ENCODE data around the gene SETBP1.

The SETBP1 gene

GRCh38 chr18:44841752-44842587 lies 161.3 kb downstream of the SETBP1 start (continued):
- TF ChIP-seq ZNF843 (tag by site-specific recombination; IDR thresholded peaks at IDR 0.05), result peak; percentile 49; the same call in 1 of the 2 replicates
- TF ChIP-seq GFI1B (tag by site-specific recombination; IDR thresholded peaks at IDR 0.05), result peak; percentile 91; the same call in 1 of the 2 replicates
- peak; percentile 69 for TF ChIP-seq ZIC2 (tag by site-specific recombination; IDR thresholded peaks at IDR 0.05)
- peak; percentile 30; the same call in 1 of the 2 replicates for TF ChIP-seq GLIS1 (tag by site-specific recombination; IDR thresholded peaks at IDR 0.05)
- TF ChIP-seq SALL2 (tag by site-specific recombination; IDR thresholded peaks at IDR 0.05; ENCODE audit: borderline replicate concordance), result no peak
- no peak for TF ChIP-seq ZNF473 (tag by site-specific recombination; IDR thresholded peaks at IDR 0.05)
- peak; percentile 28; the same call in 1 of the 2 replicates for TF ChIP-seq OSR2 (tag by site-specific recombination; IDR thresholded peaks at IDR 0.05)
- no peak for TF ChIP-seq ZNF202 (tag by site-specific recombination; IDR thresholded peaks at IDR 0.05; ENCODE audit: borderline replicate concordance)
- 0 out of 2 replicates have a peak, but pooled peaks have one; percentile 12 for TF ChIP-seq IKZF3 (tag by site-specific recombination; IDR thresholded peaks at IDR 0.05)
- TF ChIP-seq ZNF510 (tag by site-specific recombination; IDR thresholded peaks at IDR 0.05; ENCODE audit: insufficient replicate concordance), result no peak
- peak; percentile 26; the same call in 1 of the 2 replicates for TF ChIP-seq BCL6B (tag by site-specific recombination; IDR thresholded peaks at IDR 0.05)
- no peak for TF ChIP-seq ZNF174 (tag by site-specific recombination; IDR thresholded peaks at IDR 0.05)
- peak; percentile 38; the same call in 1 of the 2 replicates for TF ChIP-seq TCF7L2 (IDR thresholded peaks at IDR 0.05; ENCODE audit: borderline replicate concordance, low read depth, low read length)
- TF ChIP-seq ZNF23 (tag by site-specific recombination; IDR thresholded peaks at IDR 0.05; ENCODE audit: borderline replicate concordance), result no peak

- H3K4me3 ChIP-seq (ENCODE audit: low read depth, low read length), result no peak overlapping the region
- no peak overlapping the region for H3K27ac ChIP-seq (ENCODE audit: extremely low read depth, low read depth, low read length)
- CTCF ChIA-PET, result no interaction called here
- H3K4me1 ChIP-seq (ENCODE audit: control insufficient read depth, insufficient read depth, low read length), result peaks cover 20% of the 10 kb centered on the region
- no peaks in the 10 kb centered on the region for H3K36me3 ChIP-seq (ENCODE audit: control insufficient read depth in 2 of 2, insufficient read depth in 1 of 2, low read length in 2 of 2)
- H3K9me3 ChIP-seq (ENCODE audit: control insufficient read depth, insufficient read depth, low read depth, low read length), result no peaks in the 10 kb centered on the region; the same call in 1 of the 2 replicates
- no peak for TF ChIP-seq ZNF26 (tag by site-specific recombination; IDR thresholded peaks at IDR 0.05)
- TF ChIP-seq EGR2 (tag by site-specific recombination; IDR thresholded peaks at IDR 0.05; ENCODE audit: low read depth), result 0 out of 2 replicates have a peak, but pooled peaks have one; percentile 8
- POLR2A ChIA-PET, result no interaction called here
Observed at GRCh38 chr18:44842588-44843412, 162.1 kb downstream of the SETBP1 start.

GRCh38 chr18:44844486-44844885 lies 163.8 kb downstream of the SETBP1 start:
- Histone ChIP-seq H3K4me3 (ENCODE audit: low read depth, low read length) (no peak overlapping the region), H3K9me3 (ENCODE audit: control insufficient read depth, insufficient read depth, low read depth, low read length) (no peaks in the 10 kb centered on the region; the same call in 1 of the 2 replicates), H3K27ac (ENCODE audit: extremely low read depth, low read depth, low read length) (no peak overlapping the region), H3K36me3 (ENCODE audit: control insufficient read depth in 2 of 2, insufficient read depth in 1 of 2, low read length in 2 of 2) (no peaks in the 10 kb centered on the region), H3K4me1 (ENCODE audit: control insufficient read depth, insufficient read depth, low read length) (peaks cover 19% of the 10 kb centered on the region)
- POLR2A ChIA-PET, result no interaction called here
- CTCF ChIA-PET, result interaction anchor here (1.1 kb wide), 1 partner anchor 11 kb away, joined by 4 read pairs; no protein-coding TSS in a partner anchor
- TF ChIP-seq ZNF341 (tag by site-specific recombination; IDR thresholded peaks at IDR 0.05; ENCODE audit: low read depth) (no peak), PRDM1 (tag by site-specific recombination; IDR thresholded peaks at IDR 0.05) (no peak), PRDM2 (tag by site-specific recombination; IDR thresholded peaks at IDR 0.05; ENCODE audit: borderline replicate concordance) (no peak), ZNF501 (tag by site-specific recombination; IDR thresholded peaks at IDR 0.05) (no peak), ZNF155 (tag by site-specific recombination; IDR thresholded peaks at IDR 0.05) (no peak), MYNN (tag by site-specific recombination; IDR thresholded peaks at IDR 0.05; ENCODE audit: borderline replicate concordance) (no peak), ZNF157 (tag by site-specific recombination; IDR thresholded peaks at IDR 0.05) (no peak)
